DOHH2 (cell line): ENCODE data around the gene IARS2.

Experiments
- CTCF ChIP-seq: fragments of 200-600 bp; sonication (generic); IDR thresholded peaks from one replicate; pipeline ENCODE4 v1.5.1; 2014; ENCODE audit warnings: antibody characterized with exemption, mild to moderate bottlenecking, low read depth, low read length; ENCODE audit not compliant: poor library complexity, severe bottlenecking
- EZH2phosphoT487 ChIP-seq: fragments of 200-600 bp; sonication (generic); IDR thresholded peaks from 2 replicates; pipeline ENCODE4 v1.6.1; 2017; ENCODE audit warnings: borderline replicate concordance, mild to moderate bottlenecking, antibody characterized with exemption, low read length, moderate library complexity, mixed read lengths

DNA sequence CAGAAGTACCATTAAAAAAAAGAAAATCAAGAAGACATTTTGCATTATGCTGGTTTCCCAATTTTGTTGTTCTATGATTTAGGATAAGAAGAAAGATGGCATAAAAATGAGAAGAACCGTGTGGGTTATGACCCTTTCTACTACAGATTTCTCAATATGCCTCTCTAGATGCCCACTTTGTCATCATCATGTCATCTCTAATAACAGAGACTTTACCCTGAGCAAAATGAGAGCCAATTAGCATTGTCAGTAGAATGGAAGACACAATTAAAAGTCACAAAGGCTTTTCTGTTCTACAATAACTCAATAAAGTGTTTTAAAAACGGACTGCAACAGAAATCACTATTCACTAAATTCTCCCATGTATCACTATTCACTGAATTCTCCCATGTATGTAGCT, 92.8 kb downstream of the IARS2 start:
- TF ChIP-seq CTCF: no peak
- no peak for TF ChIP-seq EZH2phosphoT487
